Stimulated activated CD4-positive, alpha-beta T cell treated with anti-CD3 and anti-CD28 coated beads, Interleukin-1b, Interleukin-23, amount 100 ng/mL, for 4 hours (primary cell): ENCODE measurements around the gene NPNT.

Source experiments
- DNase-seq, 2 donors: peaks; one replicate each; pipeline ENCODE4 v3.0.0-alpha.2; 2020; ENCODE audit warnings: low read depth in 2 of 2

The NPNT gene

GRCh38 chr4:105912633-105913032 lies 17.4 kb downstream of the NPNT start:
- DNase-seq = no peak

- DNase-seq = no peak
Measured at GRCh38 chr4:105917171-105917685, 22.0 kb downstream of the NPNT start.

GRCh38 chr4:105921301-105921700 lies 26.0 kb downstream of the NPNT start:
- no peak for DNase-seq

GRCh38 chr4:105923497-105924238 lies 28.4 kb downstream of the NPNT start:
- no peak for DNase-seq

GRCh38 chr4:105924341-105924740 lies 29.1 kb downstream of the NPNT start:
- no peak for DNase-seq

GRCh38 chr4:105930698-105931097 lies 35.4 kb downstream of the NPNT start:
- no peak for DNase-seq

GRCh38 chr4:105933083-105933482 lies 37.8 kb downstream of the NPNT start:
- no peak for DNase-seq

GRCh38 chr4:105934386-105934785 lies 39.1 kb downstream of the NPNT start:
- no peak for DNase-seq

- no peak for DNase-seq
Measured at GRCh38 chr4:105936901-105937300, 41.6 kb downstream of the NPNT start.

- DNase-seq = no peak
Measured at GRCh38 chr4:105937759-105938158, 42.5 kb downstream of the NPNT start.

- DNase-seq = no peak
Measured at GRCh38 chr4:105943234-105943633, 48.0 kb downstream of the NPNT start.

GRCh38 chr4:105944540-105944939 lies 49.3 kb downstream of the NPNT start:
- DNase-seq = no peak

- no peak for DNase-seq
Measured at GRCh38 chr4:105946771-105947170, 51.5 kb downstream of the NPNT start.

GRCh38 chr4:105950701-105951100 lies 55.4 kb downstream of the NPNT start:
- no peak for DNase-seq

- no peak for DNase-seq
Measured at GRCh38 chr4:105951198-105951597, 55.9 kb downstream of the NPNT start.

- DNase-seq = no peak
Measured at GRCh38 chr4:105952591-105952990, 57.3 kb downstream of the NPNT start.

GRCh38 chr4:105956569-105956968 lies 61.3 kb downstream of the NPNT start:
- DNase-seq = no peak

GRCh38 chr4:105957680-105958079 lies 62.4 kb downstream of the NPNT start:
- DNase-seq = no peak

- DNase-seq = no peak
Measured at GRCh38 chr4:105963461-105964400, 68.5 kb downstream of the NPNT start.

- DNase-seq = no peak
Measured at GRCh38 chr4:105965183-105965800, 70.0 kb downstream of the NPNT start.

GRCh38 chr4:105966051-105966450 lies 70.8 kb downstream of the NPNT start:
- DNase-seq = no peak

GRCh38 chr4:105967058-105967658 lies 71.9 kb downstream of the NPNT start:
- DNase-seq = no peak
